Measurements from ENCODE around the gene MXD1.
"Not testable (repeated sequence)": the region's sequence is repeated elsewhere in the genome, so short reads cannot be mapped to it uniquely, and the experiment has no call there.

The MXD1 gene

GRCh38 chr2:69914950-69915945 is at the start of gene MXD1:
Gene MXD1 (plus strand): TSS chr2:69915109. CDS start chr2:69915331, 222 bp downstream.
- H3K9me3 ChIP-seq (ENCODE audit: control insufficient read depth, insufficient read depth, low read depth, low read length): no peaks in the 10 kb centered on the region
- H3K9ac ChIP-seq (ENCODE audit: low read length): peak within 1 kb of the TSS; percentile 95
- 0 out of 2 replicates have a peak, but pooled peaks cover 7% of the 10 kb centered on the region for H3K36me3 ChIP-seq (ENCODE audit: control insufficient read depth, insufficient read depth, low read length)
- H3K4me3 ChIP-seq (ENCODE audit: low read depth, low read length): peak within 1 kb of the TSS; percentile 81
- no peaks in the 10 kb centered on the region for H3K4me1 ChIP-seq (ENCODE audit: control insufficient read depth, insufficient read depth, low read length)
- peaks cover 7% of the 10 kb centered on the region; the same call in 1 of the 2 replicates for H3K27me3 ChIP-seq (ENCODE audit: control insufficient read depth, insufficient read depth, low read length)
- H3K27ac ChIP-seq (ENCODE audit: low read depth, low read length): peak within 1 kb of the TSS; percentile 97

- no peaks in the 10 kb centered on the region for H3K27me3 ChIP-seq (ENCODE audit: control insufficient read depth, insufficient read depth, low read length)
- H3K4me3 ChIP-seq (ENCODE audit: low read depth, low read length): no peak overlapping the region
- peaks cover 4% of the 10 kb centered on the region; the same call in 1 of the 2 replicates for H3K9me3 ChIP-seq (ENCODE audit: control insufficient read depth, insufficient read depth, low read depth, low read length)
- no peak overlapping the region for H3K9ac ChIP-seq (ENCODE audit: low read length)
- no peaks in the 10 kb centered on the region for H3K4me1 ChIP-seq (ENCODE audit: control insufficient read depth, insufficient read depth, low read length)
- no peaks in the 10 kb centered on the region for H3K36me3 ChIP-seq (ENCODE audit: control insufficient read depth, insufficient read depth, low read length)
- no peak overlapping the region for H3K27ac ChIP-seq (ENCODE audit: low read depth, low read length)
Measured at GRCh38 chr2:69888451-69888850, 26.5 kb upstream of the MXD1 start.

GRCh38 chr2:69889302-69889701 is 25.6 kb upstream of the MXD1 start:
- no peaks in the 10 kb centered on the region for H3K4me1 ChIP-seq (ENCODE audit: control insufficient read depth, insufficient read depth, low read length)
- no peak overlapping the region for H3K9ac ChIP-seq (ENCODE audit: low read length)
- no peak overlapping the region for H3K27ac ChIP-seq (ENCODE audit: low read depth, low read length)
- H3K4me3 ChIP-seq (ENCODE audit: low read depth, low read length): no peak overlapping the region
- H3K36me3 ChIP-seq (ENCODE audit: control insufficient read depth, insufficient read depth, low read length): no peaks in the 10 kb centered on the region
- peaks cover 4% of the 10 kb centered on the region; the same call in 1 of the 2 replicates for H3K9me3 ChIP-seq (ENCODE audit: control insufficient read depth, insufficient read depth, low read depth, low read length)
- no peaks in the 10 kb centered on the region for H3K27me3 ChIP-seq (ENCODE audit: control insufficient read depth, insufficient read depth, low read length)

GRCh38 chr2:69890881-69891280 is 24.0 kb upstream of the MXD1 start:
- no peaks in the 10 kb centered on the region for H3K27me3 ChIP-seq (ENCODE audit: control insufficient read depth, insufficient read depth, low read length)
- no peak overlapping the region for H3K27ac ChIP-seq (ENCODE audit: low read depth, low read length)
- peaks cover under 1% of the 10 kb centered on the region for H3K36me3 ChIP-seq (ENCODE audit: control insufficient read depth, insufficient read depth, low read length)
- H3K9me3 ChIP-seq (ENCODE audit: control insufficient read depth, insufficient read depth, low read depth, low read length): peaks cover 4% of the 10 kb centered on the region; the same call in 1 of the 2 replicates
- no peak overlapping the region for H3K4me3 ChIP-seq (ENCODE audit: low read depth, low read length)
- no peak overlapping the region for H3K9ac ChIP-seq (ENCODE audit: low read length)
- no peaks in the 10 kb centered on the region for H3K4me1 ChIP-seq (ENCODE audit: control insufficient read depth, insufficient read depth, low read length)

- H3K4me3 ChIP-seq (ENCODE audit: low read depth, low read length): peak overlapping the region; percentile 93
- not testable (repeated sequence) for H3K4me1 ChIP-seq (ENCODE audit: control insufficient read depth, insufficient read depth, low read length); H3K27me3 ChIP-seq (ENCODE audit: control insufficient read depth, insufficient read depth, low read length); H3K9ac ChIP-seq (ENCODE audit: low read length); H3K9me3 ChIP-seq (ENCODE audit: control insufficient read depth, insufficient read depth, low read depth, low read length); H3K27ac ChIP-seq (ENCODE audit: low read depth, low read length)
- H3K36me3 ChIP-seq (ENCODE audit: control insufficient read depth, insufficient read depth, low read length): peaks cover 21% of the 10 kb centered on the region
Measured at GRCh38 chr2:69892838-69893424, 22.0 kb upstream of the MXD1 start.

GRCh38 chr2:69893684-69894551 is 21.0 kb upstream of the MXD1 start, which contains the start of gene SNRNP27:
Gene SNRNP27 (plus strand): TSS chr2:69893956. CDS start chr2:69893985, 29 bp downstream.
- H3K4me3 ChIP-seq (ENCODE audit: low read depth, low read length): peak within 1 kb of the TSS; percentile 93
- H3K9ac ChIP-seq (ENCODE audit: low read length): peak within 1 kb of the TSS; percentile 83
- peaks cover 4% of the 10 kb centered on the region; the same call in 1 of the 2 replicates for H3K9me3 ChIP-seq (ENCODE audit: control insufficient read depth, insufficient read depth, low read depth, low read length)
- H3K27me3 ChIP-seq (ENCODE audit: control insufficient read depth, insufficient read depth, low read length): no peaks in the 10 kb centered on the region
- no peaks in the 10 kb centered on the region for H3K4me1 ChIP-seq (ENCODE audit: control insufficient read depth, insufficient read depth, low read length)
- H3K36me3 ChIP-seq (ENCODE audit: control insufficient read depth, insufficient read depth, low read length): peaks cover 31% of the 10 kb centered on the region
- H3K27ac ChIP-seq (ENCODE audit: low read depth, low read length): peak within 1 kb of the TSS; percentile 82

GRCh38 chr2:69894737-69895136 is 20.2 kb upstream of the MXD1 start:
- peaks cover 37% of the 10 kb centered on the region for H3K36me3 ChIP-seq (ENCODE audit: control insufficient read depth, insufficient read depth, low read length)
- not testable (repeated sequence) for H3K27ac ChIP-seq (ENCODE audit: low read depth, low read length); H3K9me3 ChIP-seq (ENCODE audit: control insufficient read depth, insufficient read depth, low read depth, low read length); H3K27me3 ChIP-seq (ENCODE audit: control insufficient read depth, insufficient read depth, low read length); H3K4me1 ChIP-seq (ENCODE audit: control insufficient read depth, insufficient read depth, low read length)
- peak overlapping the region; percentile 83 for H3K9ac ChIP-seq (ENCODE audit: low read length)
- H3K4me3 ChIP-seq (ENCODE audit: low read depth, low read length): peak overlapping the region; percentile 93

- Histone ChIP-seq H3K4me3 (ENCODE audit: low read depth, low read length) (no peak overlapping the region), H3K36me3 (ENCODE audit: control insufficient read depth, insufficient read depth, low read length) (peaks cover 66% of the 10 kb centered on the region), H3K27me3 (ENCODE audit: control insufficient read depth, insufficient read depth, low read length) (no peaks in the 10 kb centered on the region), H3K4me1 (ENCODE audit: control insufficient read depth, insufficient read depth, low read length) (no peaks in the 10 kb centered on the region), H3K9me3 (ENCODE audit: control insufficient read depth, insufficient read depth, low read depth, low read length) (no peaks in the 10 kb centered on the region), H3K9ac (ENCODE audit: low read length) (no peak overlapping the region), H3K27ac (ENCODE audit: low read depth, low read length) (no peak overlapping the region)
Measured at GRCh38 chr2:69902213-69902922, 12.5 kb upstream of the MXD1 start.

GRCh38 chr2:69907216-69907615 is 7.7 kb upstream of the MXD1 start:
- Histone ChIP-seq H3K36me3 (ENCODE audit: control insufficient read depth, insufficient read depth, low read length) (peaks cover 46% of the 10 kb centered on the region), H3K4me1 (ENCODE audit: control insufficient read depth, insufficient read depth, low read length) (no peaks in the 10 kb centered on the region), H3K27ac (ENCODE audit: low read depth, low read length) (no peak overlapping the region), H3K9me3 (ENCODE audit: control insufficient read depth, insufficient read depth, low read depth, low read length) (no peaks in the 10 kb centered on the region), H3K27me3 (ENCODE audit: control insufficient read depth, insufficient read depth, low read length) (no peaks in the 10 kb centered on the region), H3K4me3 (ENCODE audit: low read depth, low read length) (no peak overlapping the region), H3K9ac (ENCODE audit: low read length) (no peak overlapping the region)

GRCh38 chr2:69911985-69912563 is 2.8 kb upstream of the MXD1 start:
- Histone ChIP-seq H3K9ac (ENCODE audit: low read length) (no peak overlapping the region), H3K4me3 (ENCODE audit: low read depth, low read length) (no peak overlapping the region), H3K36me3 (ENCODE audit: control insufficient read depth, insufficient read depth, low read length) (peaks cover 25% of the 10 kb centered on the region), H3K4me1 (ENCODE audit: control insufficient read depth, insufficient read depth, low read length) (no peaks in the 10 kb centered on the region), H3K27me3 (ENCODE audit: control insufficient read depth, insufficient read depth, low read length) (peaks cover 7% of the 10 kb centered on the region; the same call in 1 of the 2 replicates), H3K9me3 (ENCODE audit: control insufficient read depth, insufficient read depth, low read depth, low read length) (no peaks in the 10 kb centered on the region), H3K27ac (ENCODE audit: low read depth, low read length) (no peak overlapping the region)

Data from HUES6 (cell line).